Bronchial epithelial cell (primary cell): ENCODE measurements around the gene DNAJC15. TPM values are rescaled to one million over a fixed set of nuclear protein-coding genes. Genes with fewer than 3 reads are reported as not detected.
A peak's percentile ranks its signal among the peaks of the same experiment; 100 is the strongest.
"Not testable (repeated sequence)": the region's sequence is repeated elsewhere in the genome, so short reads cannot be mapped to it uniquely, and the experiment has no call there.

Experiments
- DNase-seq: peaks from one replicate; pipeline ENCODE4 v3.0.0-alpha.2; 2010; ENCODE audit warnings: low read depth
- FAIRE-seq: peaks from 2 replicates; lab custom pipeline; 2011; peaks lifted over from hg19 to GRCh38; lab: Jason Lieb, UNC
- H3K27me3 ChIP-seq: 2 replicates; pipeline ENCODE4 v1.5.1; 2011; ENCODE audit warnings: low read length; ENCODE audit not compliant: control insufficient read depth, insufficient read depth
- H3K36me3 ChIP-seq: 2 replicates; pipeline ENCODE4 v1.5.1; 2011; ENCODE audit warnings: low read length; ENCODE audit not compliant: control insufficient read depth, insufficient read depth
- H3K4me3 ChIP-seq: 2 replicates; pipeline ENCODE4 v1.5.1; 2011; ENCODE audit warnings: mild to moderate bottlenecking, low read depth, low read length, control low read depth
- total RNA-seq: library from RNA; depleted of rRNA; stranded (reverse); fragments of >200 nt; gene quantifications from 2 replicates; pipeline ENCODE4 v1.2.1, GENCODE V29; 2014
- TF ChIP-seq, protein P1 (sequence below): IDR thresholded peaks from 2 replicates; pipeline ENCODE4 v1.5.1; 2011; ENCODE audit warnings: mild to moderate bottlenecking, moderate library complexity, low read length, control low read depth, inconsistent platforms; ENCODE audit not compliant: insufficient read depth, severe bottlenecking

Gene DNAJC15
- total RNA-seq, 1 donor from 2014 or later, result 4.2 TPM

DNA sequence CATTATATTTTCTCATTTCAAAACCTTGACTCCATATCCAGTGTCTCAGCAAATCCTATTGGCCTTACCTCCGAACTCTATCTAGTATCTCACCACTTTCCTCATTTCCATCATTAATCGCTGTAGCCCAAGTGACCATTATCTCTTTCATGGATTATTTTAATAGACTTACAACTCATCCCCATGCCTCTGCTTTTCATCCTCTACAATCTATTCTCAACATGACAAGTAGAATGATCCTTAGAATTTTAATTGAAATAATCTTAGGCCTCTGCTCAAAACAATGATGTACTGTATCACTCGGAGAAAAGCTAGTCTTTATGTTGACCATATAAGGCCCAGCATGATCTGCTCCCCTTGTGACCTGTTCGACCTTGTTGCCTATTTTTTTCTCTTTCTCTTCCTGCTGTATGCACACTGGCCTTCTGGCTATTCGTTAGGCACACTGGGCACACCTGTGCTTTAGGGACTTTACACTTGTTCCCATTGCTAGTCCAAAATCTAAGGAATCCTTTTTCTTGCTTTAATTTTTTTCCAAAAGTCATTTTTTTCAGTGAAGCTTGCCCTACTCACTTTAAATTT is 21.4 kb downstream of the DNAJC15 start:
- FAIRE-seq (no peak), DNase-seq (no peak)
- TF ChIP-seq, protein P1, sequence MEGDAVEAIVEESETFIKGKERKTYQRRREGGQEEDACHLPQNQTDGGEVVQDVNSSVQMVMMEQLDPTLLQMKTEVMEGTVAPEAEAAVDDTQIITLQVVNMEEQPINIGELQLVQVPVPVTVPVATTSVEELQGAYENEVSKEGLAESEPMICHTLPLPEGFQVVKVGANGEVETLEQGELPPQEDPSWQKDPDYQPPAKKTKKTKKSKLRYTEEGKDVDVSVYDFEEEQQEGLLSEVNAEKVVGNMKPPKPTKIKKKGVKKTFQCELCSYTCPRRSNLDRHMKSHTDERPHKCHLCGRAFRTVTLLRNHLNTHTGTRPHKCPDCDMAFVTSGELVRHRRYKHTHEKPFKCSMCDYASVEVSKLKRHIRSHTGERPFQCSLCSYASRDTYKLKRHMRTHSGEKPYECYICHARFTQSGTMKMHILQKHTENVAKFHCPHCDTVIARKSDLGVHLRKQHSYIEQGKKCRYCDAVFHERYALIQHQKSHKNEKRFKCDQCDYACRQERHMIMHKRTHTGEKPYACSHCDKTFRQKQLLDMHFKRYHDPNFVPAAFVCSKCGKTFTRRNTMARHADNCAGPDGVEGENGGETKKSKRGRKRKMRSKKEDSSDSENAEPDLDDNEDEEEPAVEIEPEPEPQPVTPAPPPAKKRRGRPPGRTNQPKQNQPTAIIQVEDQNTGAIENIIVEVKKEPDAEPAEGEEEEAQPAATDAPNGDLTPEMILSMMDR, result no peak
- Histone ChIP-seq H3K27me3 (no peaks in the 10 kb centered on the region), H3K4me3 (no peak overlapping the region), H3K36me3 (no peaks in the 10 kb centered on the region)

DNA sequence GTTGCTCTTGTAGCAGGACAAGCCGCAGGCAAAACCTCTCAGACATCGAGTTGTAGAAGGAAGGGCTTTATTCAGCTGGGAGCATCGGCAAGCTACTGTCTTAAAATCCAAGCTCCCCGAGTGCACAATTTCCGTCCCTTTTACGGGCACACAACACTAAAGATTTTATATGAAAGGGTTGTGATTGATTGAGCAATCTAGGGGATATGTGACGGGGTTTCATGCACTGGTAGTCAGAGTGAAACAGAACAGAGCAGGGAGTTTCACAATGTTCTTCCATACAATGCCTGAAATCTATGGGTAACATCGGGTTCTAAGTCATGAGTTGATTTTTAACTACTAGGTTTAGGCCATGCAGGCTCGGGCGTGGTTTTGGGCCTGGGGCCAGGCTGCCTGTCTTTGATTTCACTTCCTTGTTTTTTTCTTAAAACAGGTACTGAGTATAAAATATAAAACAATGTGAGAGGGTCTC is 22.0 kb downstream of the DNAJC15 start:
- not testable (repeated sequence) for H3K36me3 ChIP-seq, DNase-seq, H3K27me3 ChIP-seq, H3K4me3 ChIP-seq, FAIRE-seq

DNA sequence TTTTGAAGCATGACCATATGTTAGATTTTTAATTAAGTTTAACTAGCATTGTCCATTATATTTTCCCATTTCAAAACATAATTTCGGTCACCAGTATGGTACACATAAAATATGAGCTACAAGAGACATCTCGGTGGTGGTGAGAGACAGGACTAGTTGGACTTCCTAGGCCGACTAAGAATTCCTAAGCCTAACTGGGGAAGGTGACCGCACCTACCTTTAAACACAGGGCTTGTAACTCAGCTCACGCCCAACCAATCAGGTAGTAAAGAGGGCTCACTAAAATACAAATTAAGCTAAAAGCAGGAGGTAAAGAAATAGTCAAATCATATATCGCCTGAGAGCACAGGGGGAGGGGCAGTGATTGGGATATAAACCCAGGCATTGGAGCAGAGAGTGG is 22.9 kb downstream of the DNAJC15 start:
- TF ChIP-seq, protein P1, result no peak
- no peaks in the 10 kb centered on the region for H3K27me3 ChIP-seq
- no peak for DNase-seq
- no peak overlapping the region for H3K4me3 ChIP-seq
- no peak for FAIRE-seq
- H3K36me3 ChIP-seq, result no peaks in the 10 kb centered on the region

DNA sequence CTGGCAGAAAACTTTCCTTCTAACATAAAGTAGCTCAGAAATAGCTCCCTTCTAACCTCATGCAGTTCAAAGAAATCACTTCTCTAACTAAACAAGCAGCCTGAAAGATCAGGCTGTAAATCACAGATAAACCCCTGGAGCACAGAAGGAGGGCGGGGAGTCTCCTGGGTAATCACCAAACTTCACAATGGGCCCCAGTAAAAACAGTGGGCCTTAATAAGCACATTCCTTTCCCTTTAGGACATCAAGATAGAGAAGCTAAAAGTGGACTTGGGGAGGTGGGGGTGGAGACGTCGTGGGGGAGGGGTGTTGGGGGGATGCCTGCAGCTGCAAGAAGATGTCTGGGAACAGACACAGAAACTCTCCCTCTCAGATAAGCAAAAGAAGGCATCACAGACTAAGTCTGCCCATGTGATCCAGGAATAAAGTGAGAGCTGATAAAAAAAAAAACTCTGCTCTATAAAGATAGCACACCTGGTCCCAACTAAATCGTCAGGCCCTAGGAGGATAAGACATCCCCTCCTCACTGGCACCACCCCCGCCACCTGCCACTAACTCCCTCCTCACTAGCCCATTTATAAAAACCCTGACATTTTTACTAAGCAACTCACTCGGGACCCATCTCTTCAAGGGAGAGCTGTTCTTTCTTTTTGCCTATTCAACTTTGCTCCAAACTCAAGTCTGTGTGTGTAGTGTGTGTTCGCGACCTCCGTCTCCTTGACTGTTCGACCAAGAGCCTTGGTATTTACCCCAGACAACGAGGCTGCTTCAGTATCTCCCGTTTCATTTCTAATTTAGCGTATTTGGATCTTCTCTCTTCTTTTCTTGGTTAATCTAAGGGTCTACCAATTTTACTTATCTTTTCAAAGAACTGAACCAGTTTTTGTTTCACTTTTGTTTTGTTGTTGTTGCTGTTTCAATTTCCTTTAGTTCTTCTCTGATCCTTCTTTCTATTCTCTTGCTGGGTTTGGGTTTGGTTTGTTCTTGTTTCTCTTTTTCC is 31.7 kb downstream of the DNAJC15 start:
- DNase-seq (peak; percentile 56), FAIRE-seq (no peak)
- no peaks in the 10 kb centered on the region for H3K27me3 ChIP-seq
- H3K36me3 ChIP-seq, result no peaks in the 10 kb centered on the region
- TF ChIP-seq, protein P1, result no peak
- H3K4me3 ChIP-seq, result peak overlapping the region; percentile 24

DNA sequence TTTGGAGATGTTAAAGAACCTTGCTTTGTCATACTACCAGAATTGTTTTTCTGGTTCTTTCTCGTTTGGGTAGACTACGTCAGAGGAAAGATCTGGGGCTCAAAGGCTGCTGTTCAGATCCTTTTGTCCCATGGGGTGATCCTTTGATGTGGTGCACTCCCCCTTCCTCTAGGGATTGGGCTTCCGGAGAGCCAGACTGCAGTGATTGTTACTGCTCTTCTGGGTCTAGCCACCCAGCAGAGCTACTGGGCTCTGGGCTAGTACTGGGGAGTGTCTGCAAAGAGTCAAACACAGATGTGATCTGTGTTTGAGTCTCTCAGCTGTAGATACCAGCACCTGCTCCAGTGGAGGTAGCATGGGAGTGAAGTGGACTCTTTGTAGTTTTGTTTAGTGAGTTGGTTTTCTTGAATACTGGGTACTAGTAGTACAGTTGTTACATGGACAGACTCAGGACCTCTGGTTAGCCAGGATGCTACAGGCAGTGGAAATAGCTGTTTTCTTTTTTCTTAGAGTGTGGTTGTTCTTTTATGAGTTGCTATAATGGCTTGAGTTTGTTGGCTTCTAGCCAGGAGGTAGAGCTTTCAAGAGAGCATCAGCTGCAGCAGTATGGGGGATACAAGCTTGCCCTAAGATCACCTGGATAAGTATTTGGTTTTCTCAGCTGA is 34.4 kb downstream of the DNAJC15 start:
- FAIRE-seq (no peak), DNase-seq (no peak)
- TF ChIP-seq, protein P1, result no peak
- Histone ChIP-seq H3K27me3 (no peaks in the 10 kb centered on the region), H3K36me3 (no peaks in the 10 kb centered on the region), H3K4me3 (no peak overlapping the region)

DNA sequence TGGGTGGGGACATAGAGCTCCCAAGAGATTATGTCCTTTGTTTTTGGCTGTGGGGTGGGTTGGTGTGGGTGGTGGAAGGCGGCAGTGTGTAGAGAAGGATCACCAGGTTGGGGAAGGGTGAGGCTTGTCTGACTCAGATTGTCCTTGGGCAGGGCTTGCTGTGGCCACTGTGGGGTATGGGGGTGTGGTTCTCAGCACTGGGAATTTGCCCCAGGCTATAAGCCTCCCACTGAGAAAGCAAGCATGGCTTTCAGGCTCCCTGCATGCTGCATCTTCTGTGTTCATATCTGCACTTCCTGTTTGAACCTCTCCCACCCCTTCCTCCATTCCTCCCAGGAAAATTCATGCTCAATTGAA is 34.9 kb downstream of the DNAJC15 start:
- peak; percentile 94 for DNase-seq
- Histone ChIP-seq H3K27me3 (no peaks in the 10 kb centered on the region), H3K36me3 (no peaks in the 10 kb centered on the region), H3K4me3 (no peak overlapping the region)
- TF ChIP-seq, protein P1, result peak; percentile 1
- FAIRE-seq, result peak; percentile 84
